ENCODE results near the gene CPD. TPM values are rescaled to one million over a fixed set of nuclear protein-coding genes. Genes with fewer than 3 reads are reported as not detected.

CPD gene
- total and polyA plus RNA-seq, 9 of the 15 experiments (the other 6 are each of a cell fraction or from before 2014, with no cell fraction given), result 4.5 to 24.4 (median 20.4) TPM

GRCh38 chr17:30363715-30364202, 15.0 kb upstream of the CPD start (continued):
- no peak for TF ChIP-seq CLOCK (CRISPR knock-in tag; IDR thresholded peaks at IDR 0.05; ENCODE audit: borderline replicate concordance)
- TF ChIP-seq POLR3A (IDR thresholded peaks at IDR 0.05; ENCODE audit: borderline replicate concordance, extremely low read depth, insufficient read depth, insufficient read length), result no peak
- peak; percentile 50; the same call in 1 of the 2 replicates for TF ChIP-seq ATF3 (IDR thresholded peaks at IDR 0.05)
- no peak for TF ChIP-seq ATF3 (CRISPR knock-in tag; conservative IDR thresholded peaks at IDR 0.05)
- TF ChIP-seq POU5F1 (IDR thresholded peaks at IDR 0.05; ENCODE audit: borderline replicate concordance, low read depth, low read length, partially characterized antibody), result no peak
- TF ChIP-seq CEBPB (tag; IDR thresholded peaks at IDR 0.05), result peak; percentile 84
- TF ChIP-seq RB1 (IDR thresholded peaks at IDR 0.05; ENCODE audit: low read depth), result no peak
- peak; percentile 42; the same call in 1 of the 2 replicates for TF ChIP-seq DPF2 (IDR thresholded peaks at IDR 0.05)
- no peak for TF ChIP-seq NR1H2 (CRISPR knock-in tag; IDR thresholded peaks at IDR 0.05)
- no peak for TF ChIP-seq ATF2 (CRISPR knock-in tag; IDR thresholded peaks at IDR 0.05)
- TF ChIP-seq SOX6 (IDR thresholded peaks at IDR 0.05), result 0 out of 2 replicates have a peak, but pooled peaks have one; percentile 31
- no peak for TF ChIP-seq HMG20A (CRISPR knock-in tag; conservative IDR thresholded peaks at IDR 0.05)
- no peak for TF ChIP-seq CC2D1A (IDR thresholded peaks at IDR 0.05)
- TF ChIP-seq TEAD1 (CRISPR knock-in tag; IDR thresholded peaks at IDR 0.05), result no peak
- TF ChIP-seq ZNF217 (CRISPR knock-in tag; IDR thresholded peaks at IDR 0.05), result no peak
- no peak for TF ChIP-seq NR2C2 (CRISPR knock-in tag; IDR thresholded peaks at IDR 0.05)
- peak; percentile 65; the same call in 1 of the 2 replicates for TF ChIP-seq NR2C2 (tag; IDR thresholded peaks at IDR 0.05)
- no peak for TF ChIP-seq STAG1 (CRISPR knock-in tag; IDR thresholded peaks at IDR 0.05; ENCODE audit: borderline replicate concordance)
- no peak for TF ChIP-seq AFF1 (IDR thresholded peaks at IDR 0.05; ENCODE audit: low read depth in 1 of 2, partially characterized antibody in 2 of 2)
- TF ChIP-seq ZNF76 (CRISPR knock-in tag; IDR thresholded peaks at IDR 0.05; ENCODE audit: borderline replicate concordance), result no peak
- no peak for TF ChIP-seq ZNF766 (CRISPR knock-in tag; conservative IDR thresholded peaks at IDR 0.05)
